NCI-H526 (cell line): ENCODE data around the gene MRPL32.

Experiments
- DNase-seq, 2 experiments: peaks; one replicate each; lab custom pipeline; 2025; lab: John Stamatoyannopoulos, UW

Gene MRPL32

GRCh38 chr7:42964849-42965805 lies 33.0 kb downstream of the MRPL32 start:
- no peak for DNase-seq

GRCh38 chr7:42967391-42967790 lies 35.2 kb downstream of the MRPL32 start:
- DNase-seq: no peak

- no peak for DNase-seq
These were observed 40.7 kb downstream of the MRPL32 start for GRCh38 chr7:42972699-42973500.

DNA sequence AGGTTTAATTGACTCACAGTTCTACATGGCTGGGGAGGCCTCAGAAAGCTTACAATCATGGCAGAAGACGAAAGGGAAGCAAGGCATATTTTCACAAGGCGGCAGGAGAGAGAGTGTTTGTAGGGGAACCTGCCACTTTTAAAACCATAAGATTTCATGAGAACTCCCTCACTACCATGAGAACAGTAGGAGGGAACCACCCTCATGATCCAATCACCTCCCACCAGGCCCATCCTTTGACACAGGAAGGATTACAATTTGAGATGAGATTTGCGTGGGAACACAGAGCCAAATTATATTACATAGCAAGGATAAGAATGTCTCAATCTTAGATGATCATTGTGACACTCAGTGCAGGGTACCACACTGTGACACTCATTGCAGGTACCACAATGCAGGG lies 44.2 kb downstream of the MRPL32 start:
- DNase-seq: no peak

DNA sequence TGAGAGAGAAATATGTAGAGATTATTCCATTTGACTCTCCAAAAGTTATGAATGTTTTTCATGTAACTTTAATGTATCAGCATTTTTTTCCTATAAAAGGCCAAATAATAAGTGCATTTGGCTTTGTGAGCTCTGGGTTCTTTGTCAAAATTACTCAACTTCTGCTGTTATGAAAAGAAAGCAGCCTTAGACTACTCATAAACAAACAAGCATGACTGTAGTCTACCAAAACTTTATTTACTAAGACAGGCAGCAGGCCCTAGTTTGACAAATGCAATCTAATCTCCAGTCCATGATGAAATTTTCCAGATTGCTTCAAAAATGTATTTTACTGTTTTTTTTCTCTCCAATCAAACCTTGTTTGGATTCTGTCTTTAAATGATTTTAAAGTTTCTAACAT lies 46.3 kb downstream of the MRPL32 start:
- DNase-seq: no peak

- no peak for DNase-seq
These were observed 47.9 kb downstream of the MRPL32 start for GRCh38 chr7:42980084-42980483.

DNA sequence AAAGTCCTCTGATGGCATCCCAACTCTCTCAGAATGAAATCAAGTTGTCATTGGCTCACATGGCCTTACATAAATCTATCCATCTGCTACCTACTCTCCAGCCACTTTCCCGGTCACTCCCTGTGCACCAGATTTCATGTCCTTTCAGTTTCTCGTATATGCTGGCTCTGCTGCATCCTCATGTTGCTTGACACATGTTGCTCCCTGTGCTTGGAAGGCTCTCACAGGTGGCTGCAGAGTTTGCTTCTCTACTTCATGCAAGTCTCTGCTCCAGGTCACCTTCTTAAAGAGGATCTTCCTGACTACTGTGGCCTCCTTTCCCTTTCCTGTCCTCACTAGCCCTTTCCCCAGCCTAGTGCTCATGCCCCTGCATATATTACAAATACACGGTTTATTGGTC lies 48.3 kb downstream of the MRPL32 start:
- no peak for DNase-seq

DNA sequence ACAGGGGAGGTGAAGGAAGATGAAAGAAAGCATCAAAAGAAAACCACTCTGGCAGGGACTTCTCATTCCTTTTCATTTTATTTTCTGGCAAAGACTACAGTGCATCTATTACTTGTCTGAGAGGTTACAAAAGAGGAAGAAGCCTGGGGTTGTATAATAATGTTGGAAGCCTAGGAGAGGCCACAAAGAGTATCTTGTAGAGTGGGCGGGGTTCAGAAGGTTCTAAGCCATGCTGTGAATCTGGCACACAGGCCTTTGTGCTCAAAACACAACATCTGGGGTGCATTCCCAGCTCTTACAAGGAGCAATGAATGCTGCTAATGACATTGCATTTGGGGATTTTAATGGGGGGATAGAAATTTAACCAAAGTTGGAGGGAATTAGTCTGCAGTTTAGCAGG lies 49.4 kb downstream of the MRPL32 start:
- DNase-seq: no peak

GRCh38 chr7:42982604-42983115 lies 50.5 kb downstream of the MRPL32 start:
- DNase-seq: no peak

DNA sequence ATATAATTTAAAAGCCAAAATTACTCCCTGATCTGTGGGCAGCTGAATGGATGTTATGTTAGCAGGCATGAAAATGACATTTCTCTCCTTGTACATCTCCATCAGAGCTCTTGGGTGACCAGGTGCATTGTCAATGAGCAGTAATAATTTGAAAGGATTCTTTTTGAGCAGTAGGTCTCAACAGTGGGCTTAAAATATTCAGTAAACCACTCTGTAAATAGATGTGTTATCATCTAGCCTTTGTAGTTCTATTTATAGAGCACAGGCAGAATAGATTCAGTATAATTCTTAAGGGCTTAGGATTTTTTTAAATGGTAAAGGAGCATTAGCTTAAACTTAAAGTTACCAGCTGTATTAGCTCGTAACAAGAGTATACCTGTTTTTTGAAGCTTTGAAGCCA lies 52.0 kb downstream of the MRPL32 start:
- DNase-seq: no peak

DNA sequence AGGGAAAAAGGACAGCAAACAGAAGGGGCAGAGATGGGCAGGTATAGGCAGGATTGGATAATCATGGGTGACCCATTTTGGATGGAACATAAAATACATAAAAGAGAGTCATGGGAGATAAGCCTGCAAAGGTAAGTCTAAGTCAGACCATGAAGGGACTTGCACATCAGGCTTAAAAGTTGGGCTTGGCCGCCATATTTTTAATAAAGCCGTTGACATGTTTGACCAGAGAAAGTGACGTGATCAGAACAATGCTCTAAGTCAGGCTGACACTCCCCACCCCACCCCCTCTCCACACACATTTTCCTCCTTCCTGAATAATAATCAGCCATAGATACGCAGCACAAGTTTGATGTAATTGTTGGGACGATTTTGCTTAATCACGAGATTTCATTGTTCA lies 54.0 kb downstream of the MRPL32 start:
- DNase-seq: no peak

DNA sequence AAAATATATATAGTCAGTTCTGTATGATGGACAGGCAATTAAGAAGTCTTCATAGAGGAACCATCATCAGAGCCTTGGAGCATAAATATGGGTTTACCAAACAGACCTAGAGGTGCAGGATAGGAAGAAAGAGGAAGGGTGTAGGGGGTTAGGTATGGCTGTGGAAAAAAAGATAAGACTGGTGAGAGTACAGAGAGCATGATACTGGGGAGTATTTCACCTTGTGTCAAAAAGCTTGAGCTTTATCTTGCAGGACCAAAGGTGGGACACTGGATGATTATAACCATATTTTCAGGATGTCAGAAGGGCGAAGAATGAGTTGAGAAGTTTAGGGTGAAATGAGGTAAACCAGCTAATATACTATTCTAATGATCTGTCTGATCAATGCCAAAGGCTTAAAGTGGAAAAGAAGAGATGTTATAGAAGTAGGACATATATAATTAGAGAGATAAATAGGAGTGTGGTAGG lies 54.6 kb downstream of the MRPL32 start:
- DNase-seq: no peak
